Keratinocyte (primary cell): ENCODE measurements around the gene FAM13A.

Source experiments
- EZH2 ChIP-seq: IDR thresholded peaks from one replicate; pipeline ENCODE4 v1.6.1; 2012; ENCODE audit warnings: inconsistent platforms, mild to moderate bottlenecking, low read length, moderate library complexity
- TF ChIP-seq, protein P1 (sequence below), 3 experiments: IDR thresholded peaks in 1 of 3; conservative IDR thresholded peaks in 1 of 3; optimal IDR thresholded peaks in 1 of 3; 2 replicates in 2 of 3; 3 replicates in 1 of 3; pipeline versions ENCODE3 to v1.5.1; 2011; ENCODE audit warnings: low read length in 3 of 3, mild to moderate bottlenecking in 3 of 3, moderate library complexity in 2 of 3, control low read depth in 1 of 3, inconsistent platforms in 1 of 3; ENCODE audit not compliant: insufficient read depth in 2 of 3; ENCODE audit errors: extremely low read depth in 1 of 3

DNA sequence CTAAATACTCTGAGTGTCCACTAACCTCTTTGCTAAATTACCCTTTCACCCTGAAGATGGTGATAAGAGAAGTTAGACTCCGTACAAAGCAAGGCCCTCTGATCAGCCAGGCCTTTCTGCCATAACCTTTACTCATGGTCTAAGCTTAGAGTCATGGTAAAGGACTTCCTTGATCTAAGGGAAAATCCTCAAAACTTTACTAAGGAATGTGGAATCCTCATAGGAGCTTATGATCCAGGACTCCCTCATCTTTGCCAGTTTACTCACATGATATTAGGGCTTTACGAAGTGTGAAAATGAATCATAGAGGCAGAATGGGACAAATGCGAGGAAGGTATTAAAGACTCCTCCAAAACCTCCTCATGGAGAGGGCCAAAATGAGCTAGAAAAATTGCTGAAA lies 7.9 kb upstream of the FAM13A start:
- TF ChIP-seq, protein P1, sequence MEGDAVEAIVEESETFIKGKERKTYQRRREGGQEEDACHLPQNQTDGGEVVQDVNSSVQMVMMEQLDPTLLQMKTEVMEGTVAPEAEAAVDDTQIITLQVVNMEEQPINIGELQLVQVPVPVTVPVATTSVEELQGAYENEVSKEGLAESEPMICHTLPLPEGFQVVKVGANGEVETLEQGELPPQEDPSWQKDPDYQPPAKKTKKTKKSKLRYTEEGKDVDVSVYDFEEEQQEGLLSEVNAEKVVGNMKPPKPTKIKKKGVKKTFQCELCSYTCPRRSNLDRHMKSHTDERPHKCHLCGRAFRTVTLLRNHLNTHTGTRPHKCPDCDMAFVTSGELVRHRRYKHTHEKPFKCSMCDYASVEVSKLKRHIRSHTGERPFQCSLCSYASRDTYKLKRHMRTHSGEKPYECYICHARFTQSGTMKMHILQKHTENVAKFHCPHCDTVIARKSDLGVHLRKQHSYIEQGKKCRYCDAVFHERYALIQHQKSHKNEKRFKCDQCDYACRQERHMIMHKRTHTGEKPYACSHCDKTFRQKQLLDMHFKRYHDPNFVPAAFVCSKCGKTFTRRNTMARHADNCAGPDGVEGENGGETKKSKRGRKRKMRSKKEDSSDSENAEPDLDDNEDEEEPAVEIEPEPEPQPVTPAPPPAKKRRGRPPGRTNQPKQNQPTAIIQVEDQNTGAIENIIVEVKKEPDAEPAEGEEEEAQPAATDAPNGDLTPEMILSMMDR (optimal IDR thresholded peaks at IDR 0.05 in 1 of 3, IDR thresholded peaks at IDR 0.05 in 1 of 3, conservative IDR thresholded peaks at IDR 0.05 in 1 of 3; ENCODE audit: extremely low read depth in 1 of 3, insufficient read depth in 2 of 3, low read length in 3 of 3), result no peak
- no peak for TF ChIP-seq EZH2
